K562 (cell line): Measurements from ENCODE around the gene BRCC3. TPM values are rescaled to one million over a fixed set of nuclear protein-coding genes. Genes with fewer than 3 reads are reported as not detected.

Source experiments
- ELK1 ChIP-seq: sonication (generic); formaldehyde crosslinking; IDR thresholded peaks from 2 replicates; pipeline ENCODE4 v1.8.1; 2022; ENCODE audit warnings: missing genetic modification reagents
- FOXA3 ChIP-seq, 2 experiments: fragments of 450-650 bp in 1 of 2; sonication (generic) in 1 of 2; formaldehyde crosslinking; IDR thresholded peaks in 1 of 2; conservative IDR thresholded peaks in 1 of 2; 2 replicates each; pipeline versions ENCODE4 v1.4.0 to v1.8.0; 2020 to 2022; ENCODE audit warnings: mild to moderate bottlenecking in 2 of 2, missing genetic modification reagents in 1 of 2
- FOXK2 ChIP-seq, 2 experiments: fragments of 450-650 bp; IDR thresholded peaks in 1 of 2; conservative IDR thresholded peaks in 1 of 2; 2 replicates each; pipeline ENCODE4 v1.6.1; 2016; ENCODE audit warnings: low read depth in 2 of 2, mild to moderate bottlenecking in 1 of 2
- GTF2B ChIP-seq: IDR thresholded peaks from 2 replicates; pipeline ENCODE4 v1.6.1; 2011; ENCODE audit not compliant: insufficient read length; ENCODE audit errors: extremely low read depth
- KHSRP ChIP-seq: fragments of 450-650 bp; IDR thresholded peaks from 2 replicates; pipeline ENCODE4 v1.6.1; 2017
- MBD2 ChIP-seq: sonication (generic); IDR thresholded peaks from 2 replicates; pipeline ENCODE4 v1.6.1; 2016; ENCODE audit warnings: low read depth, borderline replicate concordance
- PHB ChIP-seq: fragments of 250-450 bp; sonication (Bioruptor Pico); IDR thresholded peaks from 2 replicates; pipeline ENCODE4 v1.5.0; 2021
- PPARD ChIP-seq: fragments of 250-450 bp; sonication (Bioruptor Pico); IDR thresholded peaks from 2 replicates; pipeline ENCODE4 v1.8.0; 2022; ENCODE audit warnings: inconsistent platforms, mild to moderate bottlenecking, moderate library complexity
- PTTG1 ChIP-seq: fragments of 450-650 bp; IDR thresholded peaks from 2 replicates; pipeline ENCODE4 v1.6.1; 2016; ENCODE audit warnings: low read depth, mild to moderate bottlenecking, missing genetic modification characterization, missing compliant biosample characterization
- RAD21 ChIP-seq, 2 experiments: fragments of 250-450 bp in 1 of 2; fragments of 450-650 bp in 1 of 2; sonication (Bioruptor Pico) in 1 of 2; formaldehyde crosslinking in 1 of 2; IDR thresholded peaks in 1 of 2; conservative IDR thresholded peaks in 1 of 2; 2 replicates each; pipeline versions ENCODE4 v1.4.0 to v1.8.0; 2020 to 2022; ENCODE audit warnings: mild to moderate bottlenecking in 2 of 2, moderate library complexity in 1 of 2
- RNF219 ChIP-seq: fragments of 250-450 bp; sonication (Bioruptor Pico); IDR thresholded peaks from 2 replicates; pipeline ENCODE4 v1.5.0; 2022; ENCODE audit warnings: mild to moderate bottlenecking
- SRF ChIP-seq, 2 experiments: fragments of 250-450, 450-650 bp in 1 of 2; sonication (Bioruptor Pico) in 1 of 2; sonication (generic) in 1 of 2; formaldehyde crosslinking; IDR thresholded peaks; 2 replicates each; pipeline versions ENCODE4 v1.5.0 to v1.5.1; 2020 to 2022; ENCODE audit warnings: mild to moderate bottlenecking in 1 of 2, missing genetic modification reagents in 1 of 2
- XRCC5 ChIP-seq: fragments of 200-400 bp; formaldehyde crosslinking; IDR thresholded peaks from 2 replicates; pipeline ENCODE4 v1.6.1; 2017; ENCODE audit warnings: low read depth, mild to moderate bottlenecking, low read length
- polyA plus RNA-seq, 8 experiments: library from polyadenylated mRNA; depleted of rRNA in 4 of 8; stranded (reverse) in 5 of 8; unstranded in 3 of 8; fragments of >200 nt; fragmentation: Nextera tagmentation in 2 of 8; fragmentation: Illumina TruSeq in 1 of 8; extraction: Ambion mirVana in 2 of 8; extraction: Trizol in 1 of 8; gene quantifications; 2 replicates each; pipeline versions ENCODE4 v1.2.1 to v1.2.3, GENCODE V29; 2011 to 2014; ENCODE audit warnings: inconsistent platforms in 1 of 8, missing spikeins in 1 of 8
- total RNA-seq, 7 experiments: library from RNA; depleted of rRNA in 6 of 7; stranded (reverse); fragments of >200 nt in 6 of 7; fragmentation: Illumina TruSeq in 2 of 7; extraction: Trizol in 2 of 7; gene quantifications; 2 replicates each; pipeline versions ENCODE4 v1.2.1 to v1.2.3, GENCODE V29; 2011 to 2021; ENCODE audit warnings: low replicate concordance in 1 of 7
- TF ChIP-seq, protein P1 (sequence below): IDR thresholded peaks from 3 replicates; pipeline ENCODE4 v1.6.1; 2011; ENCODE audit warnings: borderline replicate concordance, mild to moderate bottlenecking, moderate library complexity; ENCODE audit not compliant: insufficient read length; ENCODE audit errors: extremely low read depth
- TF ChIP-seq, protein P2 (sequence below): sonication (generic); formaldehyde crosslinking; IDR thresholded peaks from 2 replicates; pipeline ENCODE4 v1.8.0; 2022; ENCODE audit warnings: mild to moderate bottlenecking, missing genetic modification reagents
- TF ChIP-seq, protein P3 (sequence below): fragments of 450-650 bp; formaldehyde crosslinking; IDR thresholded peaks from 2 replicates; pipeline ENCODE4 v1.4.0; 2022; ENCODE audit warnings: mild to moderate bottlenecking, moderate library complexity

BRCC3 gene
- total and polyA plus RNA-seq, 9 of the 15 experiments (the other 6 are each of a cell fraction or from before 2014, with no cell fraction given), result 9.6 to 44.8 (median 26.7) TPM

- TF ChIP-seq FOXK2 (conservative IDR thresholded peaks at IDR 0.05 in 1 of 2, IDR thresholded peaks at IDR 0.05 in 1 of 2; ENCODE audit: low read depth in 2 of 2), result 0 out of 4 replicates have a peak, but pooled peaks of 1 of the 2 experiments have one; percentile 14
- TF ChIP-seq KHSRP, result no peak
- peak; percentile 65 to 80 for TF ChIP-seq RAD21 (CRISPR knock-in tag; conservative IDR thresholded peaks at IDR 0.05 in 1 of 2, IDR thresholded peaks at IDR 0.05 in 1 of 2)
- TF ChIP-seq, protein P1, sequence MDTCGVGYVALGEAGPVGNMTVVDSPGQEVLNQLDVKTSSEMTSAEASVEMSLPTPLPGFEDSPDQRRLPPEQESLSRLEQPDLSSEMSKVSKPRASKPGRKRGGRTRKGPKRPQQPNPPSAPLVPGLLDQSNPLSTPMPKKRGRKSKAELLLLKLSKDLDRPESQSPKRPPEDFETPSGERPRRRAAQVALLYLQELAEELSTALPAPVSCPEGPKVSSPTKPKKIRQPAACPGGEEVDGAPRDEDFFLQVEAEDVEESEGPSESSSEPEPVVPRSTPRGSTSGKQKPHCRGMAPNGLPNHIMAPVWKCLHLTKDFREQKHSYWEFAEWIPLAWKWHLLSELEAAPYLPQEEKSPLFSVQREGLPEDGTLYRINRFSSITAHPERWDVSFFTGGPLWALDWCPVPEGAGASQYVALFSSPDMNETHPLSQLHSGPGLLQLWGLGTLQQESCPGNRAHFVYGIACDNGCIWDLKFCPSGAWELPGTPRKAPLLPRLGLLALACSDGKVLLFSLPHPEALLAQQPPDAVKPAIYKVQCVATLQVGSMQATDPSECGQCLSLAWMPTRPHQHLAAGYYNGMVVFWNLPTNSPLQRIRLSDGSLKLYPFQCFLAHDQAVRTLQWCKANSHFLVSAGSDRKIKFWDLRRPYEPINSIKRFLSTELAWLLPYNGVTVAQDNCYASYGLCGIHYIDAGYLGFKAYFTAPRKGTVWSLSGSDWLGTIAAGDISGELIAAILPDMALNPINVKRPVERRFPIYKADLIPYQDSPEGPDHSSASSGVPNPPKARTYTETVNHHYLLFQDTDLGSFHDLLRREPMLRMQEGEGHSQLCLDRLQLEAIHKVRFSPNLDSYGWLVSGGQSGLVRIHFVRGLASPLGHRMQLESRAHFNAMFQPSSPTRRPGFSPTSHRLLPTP, result no peak
- TF ChIP-seq PPARD (CRISPR knock-in tag), result no peak
- TF ChIP-seq, protein P2, sequence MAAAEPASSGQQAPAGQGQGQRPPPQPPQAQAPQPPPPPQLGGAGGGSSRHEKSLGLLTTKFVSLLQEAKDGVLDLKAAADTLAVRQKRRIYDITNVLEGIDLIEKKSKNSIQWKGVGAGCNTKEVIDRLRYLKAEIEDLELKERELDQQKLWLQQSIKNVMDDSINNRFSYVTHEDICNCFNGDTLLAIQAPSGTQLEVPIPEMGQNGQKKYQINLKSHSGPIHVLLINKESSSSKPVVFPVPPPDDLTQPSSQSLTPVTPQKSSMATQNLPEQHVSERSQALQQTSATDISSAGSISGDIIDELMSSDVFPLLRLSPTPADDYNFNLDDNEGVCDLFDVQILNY, result no peak
- TF ChIP-seq ELK1, result no peak
- no peak for TF ChIP-seq PHB
- 0 out of 2 replicates have a peak, but pooled peaks have one; percentile 39 for TF ChIP-seq XRCC5
- no peak for TF ChIP-seq RNF219 (CRISPR knock-in tag)
- TF ChIP-seq, protein P3, sequence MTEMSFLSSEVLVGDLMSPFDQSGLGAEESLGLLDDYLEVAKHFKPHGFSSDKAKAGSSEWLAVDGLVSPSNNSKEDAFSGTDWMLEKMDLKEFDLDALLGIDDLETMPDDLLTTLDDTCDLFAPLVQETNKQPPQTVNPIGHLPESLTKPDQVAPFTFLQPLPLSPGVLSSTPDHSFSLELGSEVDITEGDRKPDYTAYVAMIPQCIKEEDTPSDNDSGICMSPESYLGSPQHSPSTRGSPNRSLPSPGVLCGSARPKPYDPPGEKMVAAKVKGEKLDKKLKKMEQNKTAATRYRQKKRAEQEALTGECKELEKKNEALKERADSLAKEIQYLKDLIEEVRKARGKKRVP (CRISPR knock-in tag), result no peak
- no peak for TF ChIP-seq FOXA3 (CRISPR knock-in tag; conservative IDR thresholded peaks at IDR 0.05 in 1 of 2, IDR thresholded peaks at IDR 0.05 in 1 of 2)
- TF ChIP-seq SRF (CRISPR knock-in tag; IDR thresholded peaks at IDR 0.05), result no peak
- TF ChIP-seq GTF2B, result no peak
- no peak for TF ChIP-seq MBD2
- TF ChIP-seq PTTG1 (tag), result no peak
Measured at GRCh38 chrX:155056877-155057792, 14.2 kb upstream of the BRCC3 start (continued).
